ENCODE measurements around the gene EP400.
"Not testable (repeated sequence)": the region's sequence is repeated elsewhere in the genome, so short reads cannot be mapped to it uniquely, and the experiment has no call there.

EP400 gene

GRCh38 chr12:132066749-132067148 lies 117.0 kb downstream of the EP400 start:
- DNase-seq (ENCODE audit: low read depth in 2 of 2) = no peak

DNA sequence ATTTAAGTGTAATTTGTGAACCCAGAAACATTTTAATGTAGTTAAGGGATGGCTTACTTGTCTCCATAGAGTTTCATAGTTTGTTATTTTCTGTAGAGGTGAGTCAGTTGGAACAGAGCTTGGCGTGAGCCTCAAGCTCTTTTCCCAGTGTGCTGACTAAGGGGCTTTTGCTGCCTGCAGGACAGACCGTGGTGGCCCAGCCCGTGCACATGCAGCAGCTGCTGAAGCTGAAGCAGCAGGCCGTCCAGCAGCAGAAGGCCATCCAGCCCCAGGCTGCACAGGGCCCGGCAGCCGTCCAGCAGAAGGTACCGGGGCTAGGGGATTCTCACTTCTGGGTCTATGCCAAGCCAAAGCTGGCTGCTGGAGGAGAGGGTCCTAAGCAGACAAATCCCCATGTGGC lies 117.4 kb downstream of the EP400 start:
- DNase-seq (ENCODE audit: low read depth in 2 of 2) = no peak

DNA sequence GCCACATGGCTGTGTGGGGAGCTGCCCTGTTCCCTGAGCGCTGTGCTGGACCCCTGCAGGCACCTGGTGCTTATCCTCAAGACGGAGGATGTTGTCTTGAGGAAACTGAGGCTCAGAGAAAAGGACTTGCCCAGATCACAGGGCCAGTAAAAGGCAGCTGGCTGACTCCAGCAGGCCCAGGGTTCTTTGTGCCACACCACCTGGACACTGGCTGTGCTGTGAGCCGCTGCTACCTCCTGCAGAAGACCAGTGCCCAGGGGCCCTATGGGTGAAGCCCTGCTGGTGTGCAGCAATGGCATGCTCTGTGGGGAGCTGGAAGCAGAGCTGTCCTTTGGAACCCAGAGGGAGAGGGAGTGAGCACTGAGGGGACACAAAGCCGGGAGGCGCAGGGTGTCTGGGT lies 118.5 kb downstream of the EP400 start:
- DNase-seq (ENCODE audit: low read depth in 2 of 2) = no peak

- DNase-seq (ENCODE audit: low read depth in 2 of 2) = no peak
Measured at GRCh38 chr12:132069336-132069985, 119.7 kb downstream of the EP400 start.

DNA sequence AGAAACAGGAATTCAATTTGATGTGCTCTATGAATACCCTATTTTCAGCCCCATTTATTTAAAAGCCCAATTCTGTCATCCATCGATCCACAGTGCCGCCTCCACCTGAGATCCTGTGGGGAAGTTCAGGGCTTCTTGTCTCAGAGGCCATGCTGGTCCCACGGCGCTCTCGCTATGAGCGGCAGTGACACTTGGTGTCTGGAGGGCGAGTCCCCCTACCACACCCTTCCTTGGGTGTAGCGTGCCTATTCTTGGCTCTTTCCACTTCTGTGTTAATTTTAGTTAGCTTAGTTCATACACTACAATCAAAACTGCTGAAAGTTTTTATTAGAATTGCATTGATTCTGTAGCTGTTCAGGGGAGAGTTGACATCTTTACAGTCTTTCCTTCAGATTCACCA lies 120.6 kb downstream of the EP400 start:
- DNase-seq (ENCODE audit: low read depth in 2 of 2) = no peak

DNA sequence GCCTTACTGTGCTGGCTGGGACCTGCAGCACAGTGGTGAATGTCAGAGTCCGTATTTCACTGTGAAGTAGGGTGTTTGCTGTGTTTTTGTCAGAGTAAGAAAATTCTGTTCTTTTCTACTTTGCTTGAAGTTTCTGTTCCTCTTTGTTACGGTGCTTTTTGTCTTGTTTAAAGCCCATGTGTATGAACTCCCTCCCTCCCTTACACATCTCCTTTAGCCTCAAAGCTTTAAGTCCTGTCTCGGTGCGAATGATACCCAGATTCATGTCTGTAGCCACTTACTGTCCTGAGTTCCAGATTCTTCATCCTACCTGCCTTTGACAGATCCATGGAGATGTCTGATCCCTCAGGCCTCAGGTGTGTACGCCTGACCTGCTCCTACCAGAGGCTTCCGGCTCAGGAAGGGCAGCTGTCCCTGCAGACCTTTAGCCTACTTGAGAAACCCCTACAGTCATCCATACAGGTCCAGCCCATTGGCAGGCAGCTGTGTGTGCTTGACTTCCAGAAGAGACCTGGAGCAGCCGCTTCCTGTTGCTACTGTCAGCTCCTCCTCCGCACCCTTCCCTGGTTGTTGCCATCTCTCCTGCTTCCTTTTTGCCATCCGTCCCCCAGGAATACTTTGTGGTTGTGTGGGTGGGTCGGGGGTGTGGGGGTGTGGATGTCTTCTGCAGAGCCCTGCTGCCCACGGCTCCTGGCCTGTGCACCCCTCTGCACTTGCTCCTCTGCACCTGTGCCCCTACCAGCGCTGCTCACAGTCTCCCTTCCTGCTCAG lies 121.5 kb downstream of the EP400 start:
- no peak for DNase-seq (ENCODE audit: low read depth in 2 of 2)

DNA sequence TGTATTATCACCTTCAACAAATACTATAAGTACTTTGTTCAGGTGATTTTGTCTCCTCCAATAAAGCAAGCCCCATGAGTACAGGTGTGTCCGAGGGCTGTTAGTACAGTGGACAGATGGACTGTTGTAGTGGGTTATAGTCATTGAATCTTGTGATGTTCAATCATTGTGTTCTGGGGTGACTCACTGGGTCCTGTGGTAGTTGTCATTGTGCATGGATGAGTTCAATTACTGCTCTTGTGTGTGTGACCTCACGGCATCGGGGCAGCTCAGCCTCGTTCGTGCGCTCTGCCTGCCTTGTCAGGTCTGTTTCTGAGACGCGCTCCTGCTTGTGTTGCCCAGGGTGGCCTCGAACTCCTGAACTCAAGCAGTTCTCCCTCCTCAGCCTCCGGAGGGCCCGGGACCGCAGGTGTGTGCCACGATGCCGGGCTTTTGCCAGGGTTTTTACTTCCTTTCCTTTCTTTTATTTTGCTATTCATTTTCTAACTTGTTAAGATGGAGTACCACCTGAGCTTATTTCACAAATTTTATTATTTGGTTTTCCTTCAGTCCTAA lies 122.2 kb downstream of the EP400 start:
- no peak for DNase-seq (ENCODE audit: low read depth in 2 of 2)

- DNase-seq (ENCODE audit: low read depth in 2 of 2) = no peak
Measured at GRCh38 chr12:132074216-132074615, 124.5 kb downstream of the EP400 start.

GRCh38 chr12:132075026-132075713 lies 125.4 kb downstream of the EP400 start:
- DNase-seq (ENCODE audit: low read depth in 2 of 2) = no peak

GRCh38 chr12:132075714-132076553 lies 126.2 kb downstream of the EP400 start:
- no peak for DNase-seq (ENCODE audit: low read depth in 2 of 2)

GRCh38 chr12:132076711-132077110 lies 127.0 kb downstream of the EP400 start:
- DNase-seq (ENCODE audit: low read depth in 2 of 2) = no peak

GRCh38 chr12:132077322-132078100 lies 127.8 kb downstream of the EP400 start:
- DNase-seq (ENCODE audit: low read depth in 2 of 2) = no peak

DNA sequence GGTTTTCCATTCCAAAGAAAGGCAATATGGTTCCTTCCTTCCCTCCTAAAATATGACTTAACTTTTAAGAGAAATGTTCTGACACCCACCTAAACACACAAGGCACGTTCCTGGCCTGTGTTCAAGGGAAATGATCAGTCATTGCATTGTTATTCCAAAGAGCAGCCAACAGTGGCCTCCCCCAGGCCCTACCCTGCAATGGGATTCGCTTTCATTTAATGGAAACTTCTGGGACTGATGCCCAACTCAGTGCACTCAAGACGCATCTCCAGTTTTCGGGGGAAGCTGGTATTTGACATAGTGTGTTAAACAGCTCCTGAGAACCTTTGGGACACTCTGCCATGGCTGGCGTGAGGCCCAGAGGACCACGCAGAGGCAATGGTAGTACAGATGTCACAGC lies 128.4 kb downstream of the EP400 start:
- no peak for DNase-seq (ENCODE audit: low read depth in 2 of 2)

GRCh38 chr12:132079200-132079599 lies 129.5 kb downstream of the EP400 start:
- DNase-seq (ENCODE audit: low read depth in 2 of 2) = no peak

DNA sequence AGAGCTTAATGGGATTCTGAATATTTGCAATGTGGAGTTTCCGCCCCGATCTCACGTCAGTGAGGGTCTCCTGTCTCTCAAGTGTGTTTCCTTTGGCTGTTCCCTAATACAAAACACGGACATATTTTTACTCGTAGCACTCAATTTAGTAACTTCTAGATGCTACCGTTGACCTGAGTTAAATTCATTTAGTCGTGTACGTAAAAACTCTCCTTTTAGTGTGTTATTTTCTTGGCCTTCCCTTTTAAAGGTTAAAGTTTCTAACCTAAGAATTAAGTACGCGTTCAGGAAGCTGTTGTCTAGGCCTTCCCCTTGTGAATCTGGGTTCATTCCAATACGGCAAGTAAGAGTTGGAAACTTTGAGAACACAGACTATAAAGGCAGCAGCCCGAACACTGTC lies 130.0 kb downstream of the EP400 start:
- DNase-seq (ENCODE audit: low read depth in 2 of 2) = no peak

GRCh38 chr12:132080515-132080914 lies 130.8 kb downstream of the EP400 start:
- DNase-seq (ENCODE audit: low read depth in 2 of 2) = not testable (repeated sequence)

GRCh38 chr12:132081423-132081822 lies 131.7 kb downstream of the EP400 start:
- DNase-seq (ENCODE audit: low read depth in 2 of 2) = no peak

- DNase-seq (ENCODE audit: low read depth in 2 of 2) = no peak
Measured at GRCh38 chr12:132083614-132083940, 133.8 kb downstream of the EP400 start.

DNA sequence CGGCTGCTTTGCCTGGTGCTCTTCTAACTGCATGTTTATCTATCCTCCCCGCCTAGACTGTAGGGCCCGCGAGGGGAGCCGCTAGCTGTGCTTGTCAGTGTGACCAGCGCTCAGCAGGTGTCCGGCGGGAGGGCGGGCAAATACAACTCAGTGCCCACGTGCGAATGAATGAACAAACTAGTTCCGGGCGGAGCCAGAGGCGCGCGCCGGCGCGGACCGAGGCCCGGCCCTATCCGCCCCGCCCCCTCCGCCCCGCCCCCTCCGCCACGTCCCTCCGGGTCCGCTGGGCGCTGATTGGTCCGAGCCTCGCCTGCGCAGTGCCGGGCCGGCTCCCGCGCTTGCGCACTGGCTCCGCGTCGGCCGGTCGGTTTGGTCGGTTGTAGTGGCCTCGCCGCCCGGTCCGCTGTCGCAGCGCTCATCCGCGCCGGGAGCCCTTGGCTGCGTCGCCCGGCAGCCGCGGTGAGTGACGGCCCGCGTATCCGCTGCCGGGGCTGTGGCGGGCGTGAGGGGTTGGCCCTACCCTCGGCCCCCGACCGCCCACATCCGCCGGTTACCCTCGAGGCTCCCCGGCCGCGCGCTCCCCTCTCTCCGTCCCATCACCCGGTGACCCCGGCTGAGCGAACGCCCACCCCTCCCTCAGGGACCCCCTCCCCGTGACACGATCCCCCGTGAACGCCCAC lies 134.3 kb downstream of the EP400 start:
- peak; percentile 79 to 82 for DNase-seq (ENCODE audit: low read depth in 2 of 2)

- DNase-seq (ENCODE audit: low read depth in 2 of 2) = no peak
Measured at GRCh38 chr12:132084621-132085290, 135.0 kb downstream of the EP400 start.

Data from stimulated activated CD8-positive, alpha-beta memory T cell treated with anti-CD3 and anti-CD28 coated beads, Interleukin-2, amount 100 ng/mL, for 1 hour (primary cell).